ENCODE data around the gene PELI1. TPM values are rescaled to one million over a fixed set of nuclear protein-coding genes. Genes with fewer than 3 reads are reported as not detected.

PELI1 gene
- total and polyA plus RNA-seq, 11 donors = 4.2 to 14.6 (median 7.3) TPM

DNA sequence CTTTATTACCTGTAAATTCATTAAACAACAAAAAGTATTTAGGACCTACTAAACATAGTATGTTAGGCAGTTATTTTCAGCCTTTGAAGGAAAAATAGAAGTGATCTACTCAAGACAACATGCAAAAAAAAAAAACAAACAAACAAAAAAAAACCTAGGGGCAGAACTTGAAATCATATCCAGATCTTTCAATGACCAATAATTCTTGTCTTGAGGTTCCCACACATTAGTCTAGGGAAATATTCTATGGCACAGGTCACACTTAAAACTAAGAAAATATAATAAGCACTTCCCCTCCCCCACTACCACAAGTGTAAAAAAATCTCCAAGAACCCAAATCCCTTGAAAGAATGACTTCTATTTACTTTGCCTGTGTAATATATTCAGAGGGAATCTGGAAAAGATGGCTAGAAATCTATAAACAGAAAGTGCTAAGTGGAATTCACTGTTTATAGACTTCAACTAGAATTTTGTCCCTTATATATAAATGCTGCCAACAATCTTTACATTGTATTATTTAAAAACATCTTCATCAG lies 3.5 kb downstream of the PELI1 start:
- no peak for ATAC-seq

GRCh38 chr2:64139956-64140355 lies 4.3 kb downstream of the PELI1 start:
- no peak for DNase-seq
- Histone ChIP-seq H3K27ac (peak overlapping the region in 9 of 12 donors; percentile 15 to 70 (median 45)), H3K4me3 (peak overlapping the region in 6 of 12 donors; percentile 3 to 98 (median 22)), H3K36me3 (no peaks in the 10 kb centered on the region), H3K27me3 (no peaks in the 10 kb centered on the region), H3K9me3 (no peaks in the 10 kb centered on the region), H3K4me1 (peaks cover 0 to 72% (median 25%) of the 10 kb centered on the region in 12 donors)
- WGBS, 4 donors = 39 to 55% (median 50%) methylated on average over 2 of the region's 2 CpGs
- intact Hi-C loops (cut with DNase I) = loop anchor here (2.0 to 10.0 kb wide), 13 partner anchors 62 to 187 kb away; no protein-coding TSS in a partner anchor
- TF ChIP-seq, protein P1, sequence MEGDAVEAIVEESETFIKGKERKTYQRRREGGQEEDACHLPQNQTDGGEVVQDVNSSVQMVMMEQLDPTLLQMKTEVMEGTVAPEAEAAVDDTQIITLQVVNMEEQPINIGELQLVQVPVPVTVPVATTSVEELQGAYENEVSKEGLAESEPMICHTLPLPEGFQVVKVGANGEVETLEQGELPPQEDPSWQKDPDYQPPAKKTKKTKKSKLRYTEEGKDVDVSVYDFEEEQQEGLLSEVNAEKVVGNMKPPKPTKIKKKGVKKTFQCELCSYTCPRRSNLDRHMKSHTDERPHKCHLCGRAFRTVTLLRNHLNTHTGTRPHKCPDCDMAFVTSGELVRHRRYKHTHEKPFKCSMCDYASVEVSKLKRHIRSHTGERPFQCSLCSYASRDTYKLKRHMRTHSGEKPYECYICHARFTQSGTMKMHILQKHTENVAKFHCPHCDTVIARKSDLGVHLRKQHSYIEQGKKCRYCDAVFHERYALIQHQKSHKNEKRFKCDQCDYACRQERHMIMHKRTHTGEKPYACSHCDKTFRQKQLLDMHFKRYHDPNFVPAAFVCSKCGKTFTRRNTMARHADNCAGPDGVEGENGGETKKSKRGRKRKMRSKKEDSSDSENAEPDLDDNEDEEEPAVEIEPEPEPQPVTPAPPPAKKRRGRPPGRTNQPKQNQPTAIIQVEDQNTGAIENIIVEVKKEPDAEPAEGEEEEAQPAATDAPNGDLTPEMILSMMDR (IDR thresholded peaks at IDR 0.05) = no peak
- TF ChIP-seq POLR2A (IDR thresholded peaks at IDR 0.05) = no peak
- no peak for ATAC-seq

More for the DNA sequence above, 3.5 kb downstream of the PELI1 start:
- Histone ChIP-seq H3K27ac (peak overlapping the region in 8 of 12 donors; percentile 18 to 98 (median 50)), H3K36me3 (no peaks in the 10 kb centered on the region), H3K9me3 (no peaks in the 10 kb centered on the region), H3K4me1 (peaks cover 0 to 64% (median 25%) of the 10 kb centered on the region in 12 donors), H3K27me3 (no peaks in the 10 kb centered on the region), H3K4me3 (peak overlapping the region in 6 of 12 donors; percentile 81 to 98 (median 94))
- intact Hi-C loops (cut with DNase I) = loop anchor here (2.0 to 10.0 kb wide), 12 partner anchors 62 to 187 kb away; no protein-coding TSS in a partner anchor
- no peak for TF ChIP-seq POLR2A (IDR thresholded peaks at IDR 0.05)
- TF ChIP-seq, protein P1 (IDR thresholded peaks at IDR 0.05) = no peak
- DNase-seq = no peak

DNA sequence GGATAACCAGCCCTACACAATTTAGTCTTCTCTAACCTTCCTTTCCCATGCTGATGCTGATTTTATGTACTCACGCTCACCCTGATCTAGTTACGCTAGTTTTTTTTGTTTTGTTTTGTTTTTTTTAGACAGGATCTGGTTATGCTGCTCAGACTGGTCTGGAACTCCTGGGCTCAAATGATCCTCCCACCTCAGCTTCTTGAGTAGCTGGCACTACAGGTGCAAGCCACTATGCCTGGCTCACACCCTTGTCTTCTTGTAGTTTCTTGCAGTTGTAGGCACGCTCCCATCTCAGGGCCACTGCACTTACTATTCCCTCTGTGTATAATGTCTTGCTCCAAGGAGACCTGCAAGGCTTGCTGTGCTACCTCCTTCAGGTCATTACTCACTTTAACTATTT lies 6.2 kb downstream of the PELI1 start:
- ATAC-seq (no peak), DNase-seq (no peak)
- TF ChIP-seq, protein P1 (IDR thresholded peaks at IDR 0.05) = no peak
- TF ChIP-seq POLR2A (IDR thresholded peaks at IDR 0.05) = no peak
- Histone ChIP-seq H3K4me3 (no peak overlapping the region), H3K9me3 (no peaks in the 10 kb centered on the region), H3K36me3 (no peaks in the 10 kb centered on the region), H3K27me3 (no peaks in the 10 kb centered on the region), H3K4me1 (peaks cover 0 to 91% (median 27%) of the 10 kb centered on the region in 12 donors), H3K27ac (peak overlapping the region in 3 of 12 donors; percentile 13 to 70 (median 14))
- intact Hi-C loops (cut with DNase I) = loop anchor here in 1 of 10 donors (5.0 kb wide), 1 partner anchor 81 kb away; no protein-coding TSS in a partner anchor
- 88 to 92% (median 89%) methylated on average over 3 of the region's 3 CpGs for WGBS, 4 donors

DNA sequence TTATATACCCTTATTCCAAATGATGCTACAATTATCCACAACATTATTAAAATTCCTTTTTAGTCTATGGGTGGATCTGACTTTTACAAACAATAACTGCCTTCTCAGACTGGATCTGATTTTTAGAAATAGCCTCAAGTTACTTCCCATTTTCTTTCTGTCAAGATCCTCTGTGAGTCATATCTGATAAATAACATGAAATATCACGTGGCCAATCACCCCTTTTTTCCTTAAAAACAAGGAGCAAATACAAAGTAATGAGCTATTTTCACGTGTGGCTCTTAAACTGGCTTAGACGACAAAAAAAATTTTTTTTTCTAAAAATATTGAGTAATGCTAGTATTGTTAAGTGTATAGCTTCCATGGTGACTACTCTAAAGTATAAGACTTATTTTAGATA lies 6.7 kb downstream of the PELI1 start:
- Histone ChIP-seq H3K27me3 (no peaks in the 10 kb centered on the region), H3K4me3 (no peak overlapping the region), H3K27ac (peak overlapping the region in 2 of 12 donors; percentile 13 to 70), H3K4me1 (peaks cover 0 to 93% (median 27%) of the 10 kb centered on the region in 12 donors), H3K36me3 (no peaks in the 10 kb centered on the region), H3K9me3 (no peaks in the 10 kb centered on the region)
- no peak for DNase-seq
- ATAC-seq = no peak
- intact Hi-C loops (cut with DNase I) = loop anchor here in 1 of 10 donors (5.0 kb wide), 1 partner anchor 80 kb away; no protein-coding TSS in a partner anchor
- no peak for TF ChIP-seq POLR2A (IDR thresholded peaks at IDR 0.05)
- TF ChIP-seq, protein P1 (IDR thresholded peaks at IDR 0.05) = no peak
- WGBS, 4 donors = 63 to 78% (median 68%) methylated on average over 3 of the region's 3 CpGs
